AML-193 (cell line): ENCODE measurements around the gene ZNF14.
"Not testable (repeated sequence)": the region's sequence is repeated elsewhere in the genome, so short reads cannot be mapped to it uniquely, and the experiment has no call there.

Source experiments
- DNase-seq, 2 experiments: peaks; one replicate each; lab custom pipeline; 2025; lab: John Stamatoyannopoulos, UW

ZNF14 gene

GRCh38 chr19:19746286-19747213 is 13.6 kb upstream of the ZNF14 start:
- DNase-seq: no peak

GRCh38 chr19:19745496-19746285 is 12.8 kb upstream of the ZNF14 start:
- no peak for DNase-seq

GRCh38 chr19:19744641-19745040 is 11.7 kb upstream of the ZNF14 start:
- DNase-seq: no peak

GRCh38 chr19:19743921-19744320 is 11.0 kb upstream of the ZNF14 start:
- DNase-seq: not testable (repeated sequence)

GRCh38 chr19:19743176-19743575 is 10.3 kb upstream of the ZNF14 start:
- no peak for DNase-seq

- no peak for DNase-seq
Observed at GRCh38 chr19:19742773-19743172, 9.9 kb upstream of the ZNF14 start.

- no peak for DNase-seq
Observed at GRCh38 chr19:19741184-19741583, 8.3 kb upstream of the ZNF14 start.

GRCh38 chr19:19740755-19741154 is 7.8 kb upstream of the ZNF14 start:
- DNase-seq: no peak

GRCh38 chr19:19738564-19738963 is 5.7 kb upstream of the ZNF14 start:
- no peak for DNase-seq

GRCh38 chr19:19737559-19738332 is 4.8 kb upstream of the ZNF14 start:
- no peak for DNase-seq

GRCh38 chr19:19721896-19722295 is 11.0 kb downstream of the ZNF14 start:
- DNase-seq: no peak

- DNase-seq: no peak
Observed at GRCh38 chr19:19719798-19720197, 13.1 kb downstream of the ZNF14 start.

GRCh38 chr19:19711934-19712828 is 20.7 kb downstream of the ZNF14 start:
- DNase-seq: no peak

GRCh38 chr19:19711306-19711933 is 21.5 kb downstream of the ZNF14 start:
- no peak for DNase-seq

GRCh38 chr19:19710506-19710905 is 22.4 kb downstream of the ZNF14 start:
- DNase-seq: no peak

- no peak for DNase-seq
Observed at GRCh38 chr19:19704836-19705235, 28.1 kb downstream of the ZNF14 start.

GRCh38 chr19:19700493-19700892 is 32.4 kb downstream of the ZNF14 start:
- not testable (repeated sequence) for DNase-seq

- no peak for DNase-seq
Observed at GRCh38 chr19:19697589-19697988, 35.3 kb downstream of the ZNF14 start.

GRCh38 chr19:19696386-19696785 is 36.5 kb downstream of the ZNF14 start:
- DNase-seq: no peak

GRCh38 chr19:19691683-19692082 is 41.2 kb downstream of the ZNF14 start:
- no peak for DNase-seq

GRCh38 chr19:19689023-19689422 is 43.9 kb downstream of the ZNF14 start:
- DNase-seq: not testable (repeated sequence)
